ENCODE results near the gene NINJ2.

DNA sequence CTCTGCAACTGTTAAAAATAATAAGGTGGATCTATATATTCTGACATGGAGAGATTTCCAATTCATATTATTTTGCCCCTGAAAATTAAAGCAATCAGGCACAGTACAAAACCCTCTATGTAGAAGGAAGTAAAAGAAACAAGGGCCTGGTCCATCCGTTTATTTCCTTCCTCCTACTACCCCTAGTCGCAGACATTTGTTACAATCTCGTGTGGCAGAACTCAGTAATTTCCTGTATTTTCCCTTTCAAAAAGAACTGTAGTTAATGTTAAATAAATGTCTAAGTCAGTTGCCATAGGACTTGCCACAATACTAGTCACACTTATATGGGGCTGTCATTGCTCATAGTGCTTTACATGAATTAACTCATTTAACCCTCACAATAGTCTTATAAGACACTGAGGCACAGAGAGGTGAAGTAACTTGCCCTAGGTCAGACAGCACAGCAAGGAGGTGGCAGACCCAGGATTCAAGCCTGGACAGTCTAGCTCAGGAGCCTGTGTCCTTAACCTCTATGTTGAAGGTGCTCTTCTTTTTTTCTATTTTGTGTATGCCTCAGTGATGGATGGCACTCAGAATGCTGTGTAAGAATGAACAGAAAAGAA is 24.2 kb downstream of the NINJ2 start:
- TF ChIP-seq TAF1 (IDR thresholded peaks at IDR 0.05; ENCODE audit: low read depth) (no peak), EP300 (IDR thresholded peaks at IDR 0.05; ENCODE audit: borderline replicate concordance) (no peak), TCF12 (IDR thresholded peaks at IDR 0.05; ENCODE audit: low read depth) (no peak), CEBPB (IDR thresholded peaks at IDR 0.05) (no peak), NFIC (IDR thresholded peaks at IDR 0.05) (no peak)
- TF ChIP-seq, protein P1, sequence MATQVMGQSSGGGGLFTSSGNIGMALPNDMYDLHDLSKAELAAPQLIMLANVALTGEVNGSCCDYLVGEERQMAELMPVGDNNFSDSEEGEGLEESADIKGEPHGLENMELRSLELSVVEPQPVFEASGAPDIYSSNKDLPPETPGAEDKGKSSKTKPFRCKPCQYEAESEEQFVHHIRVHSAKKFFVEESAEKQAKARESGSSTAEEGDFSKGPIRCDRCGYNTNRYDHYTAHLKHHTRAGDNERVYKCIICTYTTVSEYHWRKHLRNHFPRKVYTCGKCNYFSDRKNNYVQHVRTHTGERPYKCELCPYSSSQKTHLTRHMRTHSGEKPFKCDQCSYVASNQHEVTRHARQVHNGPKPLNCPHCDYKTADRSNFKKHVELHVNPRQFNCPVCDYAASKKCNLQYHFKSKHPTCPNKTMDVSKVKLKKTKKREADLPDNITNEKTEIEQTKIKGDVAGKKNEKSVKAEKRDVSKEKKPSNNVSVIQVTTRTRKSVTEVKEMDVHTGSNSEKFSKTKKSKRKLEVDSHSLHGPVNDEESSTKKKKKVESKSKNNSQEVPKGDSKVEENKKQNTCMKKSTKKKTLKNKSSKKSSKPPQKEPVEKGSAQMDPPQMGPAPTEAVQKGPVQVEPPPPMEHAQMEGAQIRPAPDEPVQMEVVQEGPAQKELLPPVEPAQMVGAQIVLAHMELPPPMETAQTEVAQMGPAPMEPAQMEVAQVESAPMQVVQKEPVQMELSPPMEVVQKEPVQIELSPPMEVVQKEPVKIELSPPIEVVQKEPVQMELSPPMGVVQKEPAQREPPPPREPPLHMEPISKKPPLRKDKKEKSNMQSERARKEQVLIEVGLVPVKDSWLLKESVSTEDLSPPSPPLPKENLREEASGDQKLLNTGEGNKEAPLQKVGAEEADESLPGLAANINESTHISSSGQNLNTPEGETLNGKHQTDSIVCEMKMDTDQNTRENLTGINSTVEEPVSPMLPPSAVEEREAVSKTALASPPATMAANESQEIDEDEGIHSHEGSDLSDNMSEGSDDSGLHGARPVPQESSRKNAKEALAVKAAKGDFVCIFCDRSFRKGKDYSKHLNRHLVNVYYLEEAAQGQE (IDR thresholded peaks at IDR 0.05; ENCODE audit: low read depth): no peak
- TF ChIP-seq, protein P2, sequence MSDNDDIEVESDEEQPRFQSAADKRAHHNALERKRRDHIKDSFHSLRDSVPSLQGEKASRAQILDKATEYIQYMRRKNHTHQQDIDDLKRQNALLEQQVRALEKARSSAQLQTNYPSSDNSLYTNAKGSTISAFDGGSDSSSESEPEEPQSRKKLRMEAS (IDR thresholded peaks at IDR 0.05): no peak
- TF ChIP-seq, protein P3, sequence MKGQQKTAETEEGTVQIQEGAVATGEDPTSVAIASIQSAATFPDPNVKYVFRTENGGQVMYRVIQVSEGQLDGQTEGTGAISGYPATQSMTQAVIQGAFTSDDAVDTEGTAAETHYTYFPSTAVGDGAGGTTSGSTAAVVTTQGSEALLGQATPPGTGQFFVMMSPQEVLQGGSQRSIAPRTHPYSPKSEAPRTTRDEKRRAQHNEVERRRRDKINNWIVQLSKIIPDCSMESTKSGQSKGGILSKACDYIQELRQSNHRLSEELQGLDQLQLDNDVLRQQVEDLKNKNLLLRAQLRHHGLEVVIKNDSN (IDR thresholded peaks at IDR 0.05): no peak

Measured in Ishikawa (cell line).